Left renal pelvis (tissue), 4 donors: Measurements from ENCODE around the gene FSTL4. TPM values are rescaled to one million over a fixed set of nuclear protein-coding genes. Genes with fewer than 3 reads are reported as not detected.

Experiments used
- DNase-seq, 4 donors: peaks; one replicate each; pipeline ENCODE4 v3.0.0-alpha.2; 2013; ENCODE audit warnings: low read depth in 4 of 4, low spot score in 3 of 4
- polyA plus RNA-seq, 4 donors: library from polyadenylated mRNA; unstranded; fragments of 120-200 nt; gene quantifications; one replicate each; pipeline ENCODE4 v1.2.1, GENCODE V29; 2013; ENCODE audit not compliant: insufficient read length in 4 of 4

Gene FSTL4
- polyA plus RNA-seq, 4 donors: 0.67 to 1.2 (median 0.79) TPM; not detected in 1

DNA sequence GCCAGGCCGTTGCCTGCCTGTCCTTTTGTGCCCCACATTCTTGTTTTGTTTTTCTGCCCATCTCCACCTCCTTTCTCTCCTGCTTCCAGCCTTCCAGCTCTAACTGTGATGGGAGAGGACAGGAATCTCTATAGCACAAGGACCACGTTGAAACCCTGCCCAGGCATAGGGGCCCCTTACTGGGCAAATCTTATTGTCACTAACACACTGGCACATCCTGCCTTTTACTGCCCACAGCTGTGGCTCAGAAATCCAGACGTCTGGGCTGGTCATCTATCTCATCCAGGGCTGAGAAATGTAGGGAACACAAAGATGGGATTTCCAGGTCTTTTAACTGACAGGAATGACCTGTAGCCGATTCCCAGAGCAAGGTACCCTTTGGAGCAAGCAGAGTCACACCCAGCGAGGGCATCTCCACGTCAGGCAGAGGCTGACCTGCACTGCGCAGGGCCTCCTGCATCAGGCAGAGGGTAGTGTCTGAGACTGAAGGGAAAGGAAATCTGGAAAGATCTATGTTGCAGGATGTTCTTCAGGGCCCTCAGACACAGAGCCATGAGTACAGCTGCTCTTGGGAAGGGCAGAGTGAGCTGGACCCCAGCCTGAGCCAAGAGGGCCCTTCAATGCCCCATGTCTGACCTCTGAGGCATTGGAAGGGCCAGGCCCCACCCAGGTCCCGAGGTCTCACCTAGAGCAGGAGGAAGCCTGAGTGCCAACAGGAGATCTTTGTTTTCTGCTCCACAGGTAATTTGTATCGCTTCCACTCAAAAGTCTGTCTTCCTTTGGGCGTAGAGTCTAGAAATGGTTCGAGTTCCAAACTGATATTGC, 278.8 kb downstream of the FSTL4 start:
- no peak for DNase-seq

DNA sequence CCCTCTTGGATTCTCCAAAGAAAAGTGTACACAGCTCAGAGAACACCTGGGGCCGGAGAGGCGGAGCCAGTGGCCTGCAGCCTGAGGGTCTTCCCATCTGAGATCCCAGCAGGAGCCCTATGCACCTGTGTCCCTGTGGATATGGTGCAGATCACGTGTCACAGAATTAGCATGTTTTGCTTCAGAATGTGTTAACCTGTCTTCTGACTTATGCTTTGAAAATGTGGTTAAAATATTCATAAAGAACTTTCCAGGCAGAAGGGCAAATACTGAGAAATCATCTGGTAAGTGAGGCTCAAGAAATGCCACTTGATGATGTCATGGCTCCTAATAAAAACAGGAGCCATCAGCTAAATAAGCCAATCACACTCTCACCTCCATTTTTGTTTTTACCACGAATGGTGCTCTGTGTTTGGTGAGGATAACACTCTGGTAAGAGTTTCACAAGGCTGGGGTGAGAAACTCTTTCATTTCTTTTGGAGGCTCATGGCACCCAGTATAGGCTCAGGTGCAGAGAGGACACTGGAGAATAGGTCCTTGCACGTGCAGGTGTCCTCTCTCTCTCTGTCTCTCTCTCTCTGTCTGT, 279.8 kb downstream of the FSTL4 start:
- no peak for DNase-seq

DNA sequence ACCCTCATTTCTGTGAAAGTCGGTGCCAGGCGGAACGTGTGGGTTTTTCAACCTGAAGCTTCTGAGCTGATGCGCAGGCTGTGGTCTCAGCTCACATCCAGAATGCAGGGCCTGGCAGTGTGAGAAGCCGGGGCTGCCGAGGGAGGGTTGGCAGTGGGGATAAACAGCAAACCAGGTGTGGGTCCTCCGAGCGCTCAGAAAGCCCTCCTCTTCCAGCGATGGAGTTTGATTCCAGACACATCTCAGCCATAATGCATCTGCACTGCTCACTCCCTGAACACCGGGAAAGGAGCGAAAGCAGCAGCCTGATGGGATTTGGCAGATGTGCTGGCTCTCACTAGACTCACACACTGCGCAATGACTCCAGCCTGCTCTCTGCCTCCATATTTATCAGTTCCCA, 280.4 kb downstream of the FSTL4 start:
- no peak for DNase-seq

DNA sequence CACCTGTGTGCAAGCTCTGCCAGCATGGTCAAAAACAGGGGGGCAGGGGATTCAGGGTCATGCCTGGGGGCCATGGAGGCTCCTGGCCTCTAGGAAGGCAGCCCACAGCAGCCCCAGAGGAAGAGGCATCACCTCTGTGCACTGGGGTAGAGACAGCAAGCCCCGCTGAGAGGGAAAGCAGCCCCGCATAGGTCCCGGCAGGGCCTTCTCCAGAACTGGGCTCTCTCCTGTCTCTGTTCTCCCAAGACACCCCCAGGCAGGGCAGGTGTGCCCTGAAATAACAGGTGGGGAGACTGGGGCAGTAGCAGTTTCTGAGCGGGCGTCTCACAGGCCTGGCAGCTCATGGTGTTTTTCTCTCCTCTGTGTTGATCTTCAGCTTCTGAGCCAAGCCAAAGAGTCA, 281.4 kb downstream of the FSTL4 start:
- DNase-seq: no peak

DNA sequence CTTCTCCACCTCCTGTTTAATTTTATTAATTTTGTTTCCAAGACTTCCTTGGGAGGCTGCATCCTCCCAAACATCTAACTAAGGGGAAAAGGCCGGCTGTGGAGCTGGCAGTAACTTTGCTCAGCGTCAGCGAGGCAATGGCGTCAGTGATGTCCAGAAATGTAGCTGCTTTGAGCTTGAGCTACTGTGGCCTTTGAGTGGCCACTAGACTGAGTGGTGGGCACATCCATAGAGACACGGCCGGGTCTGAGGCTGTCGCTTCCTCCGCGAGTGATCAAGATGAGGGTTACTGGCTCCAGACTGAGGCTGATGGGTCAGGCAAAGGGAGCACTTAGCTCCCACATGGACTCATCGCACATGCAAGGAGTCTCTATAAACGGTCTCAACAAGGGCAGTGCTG, 283.5 kb downstream of the FSTL4 start:
- DNase-seq: no peak

DNA sequence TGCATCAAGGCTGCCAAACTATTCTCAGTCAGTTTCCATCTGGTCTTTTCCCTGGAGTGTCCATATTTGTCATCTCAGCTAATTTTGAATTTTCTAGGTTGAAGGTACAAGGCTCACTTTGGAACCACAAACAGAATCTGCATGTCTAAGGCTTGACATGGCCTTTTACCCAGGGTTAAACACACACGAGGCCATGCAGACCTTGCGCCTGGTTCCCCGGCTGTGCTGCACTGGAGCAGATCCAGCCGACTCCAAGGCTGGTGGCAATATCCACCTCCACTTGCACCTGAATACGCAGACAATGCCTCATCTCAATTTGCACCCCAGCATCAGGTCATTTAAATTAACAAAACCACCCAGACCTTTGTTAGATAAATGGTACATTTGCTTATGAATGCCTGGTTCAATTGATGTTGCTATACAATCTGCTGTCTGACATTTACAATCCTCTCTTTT, 284.4 kb downstream of the FSTL4 start:
- no peak for DNase-seq

DNA sequence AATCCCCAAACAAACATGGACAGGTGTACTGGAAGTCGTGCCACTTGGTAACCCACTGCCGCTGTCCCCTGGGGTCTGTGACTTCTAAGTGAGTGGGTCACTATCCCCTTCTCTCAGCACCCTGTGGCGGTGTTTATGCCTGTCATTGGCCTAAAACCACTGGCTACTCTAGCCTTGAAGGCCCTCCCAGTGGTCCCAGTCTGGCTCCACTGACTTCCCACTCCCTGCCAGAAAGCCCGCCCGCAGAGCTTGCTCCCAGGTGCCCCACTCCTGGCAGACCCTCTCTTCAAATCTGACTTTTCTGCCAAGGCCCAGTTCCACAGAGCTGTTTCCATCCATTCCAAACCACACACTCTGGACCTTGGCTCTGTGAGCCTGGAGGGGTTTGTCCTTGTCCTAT, 286.0 kb downstream of the FSTL4 start:
- DNase-seq: no peak

DNA sequence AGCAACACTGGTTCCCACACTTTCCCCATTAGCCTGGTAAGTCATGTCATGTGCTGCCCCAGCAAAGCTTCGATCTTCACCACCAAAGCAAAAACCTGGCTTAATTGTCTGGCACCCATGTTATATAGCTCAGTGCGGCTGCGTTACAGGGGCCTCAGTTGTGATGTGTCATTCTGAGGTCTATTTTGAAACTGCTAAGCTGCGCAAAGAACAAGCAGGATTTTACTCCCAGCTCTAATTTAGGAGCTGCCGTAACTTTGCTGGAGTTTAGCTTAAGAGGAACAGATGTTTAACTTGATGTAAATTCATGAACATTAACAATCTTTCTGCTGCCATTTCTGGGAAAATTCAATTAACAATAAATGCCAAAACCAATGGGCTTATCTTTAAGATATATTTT, 286.5 kb downstream of the FSTL4 start:
- DNase-seq: no peak

DNA sequence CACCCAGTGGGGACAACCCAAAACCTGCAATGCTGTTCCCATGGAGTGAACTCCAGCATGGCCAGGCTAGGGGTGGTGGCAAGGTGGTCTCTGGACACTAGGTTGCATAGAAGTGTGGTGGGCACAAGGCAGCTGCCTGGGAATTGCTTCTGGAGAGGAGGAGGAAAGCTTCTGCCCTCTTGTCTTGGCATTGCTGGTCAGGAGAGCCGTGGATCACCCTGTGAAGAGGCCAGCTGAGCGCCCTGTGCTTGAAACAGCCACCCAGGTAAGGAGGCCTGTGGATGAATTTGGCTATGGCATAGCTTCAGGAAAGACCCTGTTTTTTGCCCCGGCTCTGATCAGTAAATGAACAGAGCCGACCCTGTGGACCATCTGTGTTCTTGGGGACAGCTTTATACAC, 287.4 kb downstream of the FSTL4 start:
- DNase-seq: no peak

DNA sequence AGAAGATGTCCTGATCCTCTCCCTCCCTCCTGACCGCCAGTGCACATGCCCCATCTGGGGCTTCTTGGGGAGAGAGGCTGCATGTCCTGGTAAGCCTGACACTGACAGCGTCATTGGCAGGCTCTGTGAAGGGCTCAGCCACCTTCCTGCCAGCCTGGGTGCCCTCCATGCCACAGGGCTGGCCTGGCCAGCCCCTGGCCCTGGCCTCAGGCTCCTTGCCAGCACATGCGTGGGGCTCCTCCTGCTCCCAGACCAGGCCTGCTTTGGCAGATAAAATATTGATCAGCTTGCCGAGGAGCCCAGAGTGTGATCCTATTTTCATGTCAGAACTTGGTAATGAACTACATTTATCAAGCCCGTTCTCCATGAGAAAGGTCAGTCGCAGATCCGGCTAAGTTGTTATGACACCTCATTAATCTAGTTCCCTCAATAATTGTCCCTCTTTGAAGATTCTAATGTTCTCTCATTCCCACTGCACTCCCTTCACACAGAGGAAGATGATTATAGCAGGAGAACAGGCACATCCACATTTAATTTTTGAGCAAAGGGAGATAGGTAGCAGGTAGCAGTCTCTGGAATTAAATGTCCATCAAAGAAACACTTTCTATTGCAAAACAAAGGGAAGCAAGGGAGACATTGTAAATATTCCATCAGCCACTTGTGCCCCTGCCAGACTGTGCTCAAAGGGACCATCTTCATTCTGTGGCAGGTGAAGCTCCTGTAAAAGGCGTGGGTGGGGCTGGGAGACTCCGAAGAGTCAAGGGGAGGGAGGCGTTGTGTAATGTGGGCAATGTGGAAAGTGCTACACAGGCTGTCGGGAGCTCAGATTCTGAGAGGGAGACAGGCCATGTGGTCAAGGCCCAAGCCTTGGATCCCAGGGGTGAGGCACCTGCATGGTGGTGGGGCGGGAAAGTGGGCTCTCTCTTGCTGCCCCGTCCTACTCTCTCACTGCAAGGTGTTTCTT, 288.6 kb downstream of the FSTL4 start:
- no peak for DNase-seq

DNA sequence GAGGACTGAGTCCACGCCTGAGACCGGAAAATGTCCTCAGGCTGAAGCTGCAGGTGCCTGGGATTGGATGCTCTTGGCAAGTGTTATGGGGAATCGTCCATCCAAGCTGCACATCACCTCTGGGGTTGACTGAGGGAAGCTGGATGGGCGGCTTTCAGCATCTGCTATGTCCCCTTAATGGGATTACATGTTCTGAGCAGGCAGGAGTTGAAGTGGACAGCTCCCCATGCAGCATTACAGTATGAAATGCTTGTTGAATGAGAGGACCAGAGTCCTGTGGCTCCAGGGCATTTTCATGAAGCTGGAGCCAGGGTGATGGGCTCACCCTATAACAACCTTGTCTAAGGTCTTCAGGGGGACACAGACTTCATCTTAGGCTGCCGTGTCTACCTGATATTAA, 289.6 kb downstream of the FSTL4 start:
- no peak for DNase-seq

DNA sequence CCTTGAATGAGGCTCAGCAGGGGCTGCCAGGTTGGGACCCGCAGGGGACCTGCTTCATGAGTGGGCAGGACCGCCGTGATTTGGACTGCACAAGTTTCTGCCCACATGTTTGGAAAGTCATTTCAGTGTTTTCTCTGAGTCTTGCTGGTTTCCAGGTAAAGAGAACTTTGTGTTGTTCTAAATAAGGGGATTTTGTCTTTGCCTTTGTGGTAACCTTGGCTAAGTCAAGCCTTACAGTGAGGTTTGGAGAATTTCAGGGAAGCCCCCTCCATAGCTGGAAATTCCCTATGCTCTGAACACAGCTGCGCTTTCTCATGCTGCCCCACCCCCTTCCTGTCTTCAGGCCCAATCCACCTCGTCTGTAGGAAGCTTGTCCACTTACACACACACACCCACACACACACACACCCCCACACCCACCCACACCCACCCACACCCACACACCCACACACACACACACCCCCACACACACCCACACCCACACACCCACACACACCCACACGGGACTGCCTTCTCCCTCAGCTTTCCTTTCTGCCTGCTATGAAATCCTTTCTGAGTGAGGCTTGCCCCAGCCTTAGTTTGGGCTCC, 290.4 kb downstream of the FSTL4 start:
- no peak for DNase-seq

DNA sequence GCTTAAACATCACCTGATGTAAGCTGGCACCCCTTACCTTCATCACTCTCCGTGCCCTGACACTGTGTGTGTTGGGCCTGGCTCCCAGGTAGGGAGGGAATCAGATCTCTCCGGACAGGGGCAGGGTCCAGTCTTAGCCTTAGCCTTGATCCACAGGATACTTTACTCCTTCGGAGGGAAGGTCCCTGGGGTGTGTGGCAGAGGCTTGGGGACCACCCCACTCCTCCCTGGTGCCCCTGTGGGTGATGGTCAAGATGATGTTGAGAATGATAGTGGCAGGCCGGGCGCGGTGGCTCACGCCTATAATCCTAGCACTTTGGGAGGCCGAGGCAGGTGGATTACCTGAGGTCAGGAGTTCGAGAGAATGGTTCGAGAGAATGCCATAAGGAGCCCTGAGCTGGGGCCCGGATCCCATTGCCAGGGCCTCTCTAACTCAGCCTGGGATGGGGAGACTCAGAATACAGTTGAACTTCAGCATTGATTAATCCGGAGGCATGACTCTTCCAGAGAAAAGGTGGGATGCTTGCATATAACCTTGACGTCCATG, 291.0 kb downstream of the FSTL4 start:
- no peak for DNase-seq

DNA sequence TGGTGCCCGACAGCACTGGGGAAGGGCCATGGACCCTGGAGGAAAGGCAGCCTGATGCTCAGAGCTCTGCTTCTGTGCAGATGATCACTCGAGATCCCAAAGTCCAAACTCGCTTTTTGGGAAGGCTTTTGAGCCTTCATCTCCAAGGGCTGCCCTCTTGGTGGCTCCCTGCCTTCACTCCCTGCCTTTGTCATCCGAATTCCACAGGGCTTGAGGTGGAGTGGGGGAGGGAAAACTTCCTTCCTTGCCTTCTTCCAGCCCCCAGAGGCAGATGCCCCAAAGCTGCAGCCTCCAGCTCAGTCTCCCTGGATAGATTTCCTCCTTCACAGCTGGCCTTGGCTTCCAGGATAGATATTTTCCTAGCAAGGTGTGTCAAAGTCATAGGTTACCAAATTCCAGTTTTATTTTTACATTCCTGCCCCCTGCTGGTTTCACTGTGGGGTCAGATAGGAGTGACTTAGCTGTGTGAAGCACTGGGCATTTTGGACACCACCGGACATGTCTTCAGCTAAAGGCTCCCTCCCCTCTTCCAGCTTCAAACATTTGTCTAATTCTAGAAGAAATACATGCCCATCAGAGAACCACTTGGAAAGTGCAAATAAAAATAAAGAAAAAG, 292.3 kb downstream of the FSTL4 start:
- no peak for DNase-seq

DNA sequence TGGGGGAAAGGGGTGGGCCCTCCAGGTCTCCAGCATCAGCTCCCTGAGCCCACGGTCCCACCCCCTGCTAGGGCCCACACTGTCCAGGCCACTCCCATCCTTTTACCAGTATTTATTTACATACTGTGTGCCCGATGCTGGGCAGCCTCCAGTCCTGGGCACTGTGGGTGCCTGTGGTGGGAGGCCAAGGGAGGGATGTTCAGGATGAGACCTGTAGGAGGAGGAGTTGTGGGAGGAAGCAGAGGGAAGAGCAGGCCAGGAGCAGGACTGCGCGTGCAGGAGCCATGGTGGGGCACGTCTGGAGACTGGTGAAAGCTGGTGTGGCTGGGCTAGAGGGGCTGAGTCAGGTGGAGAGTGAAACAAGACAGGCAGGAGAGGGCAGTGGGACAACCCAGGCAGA, 293.1 kb downstream of the FSTL4 start:
- no peak for DNase-seq

DNA sequence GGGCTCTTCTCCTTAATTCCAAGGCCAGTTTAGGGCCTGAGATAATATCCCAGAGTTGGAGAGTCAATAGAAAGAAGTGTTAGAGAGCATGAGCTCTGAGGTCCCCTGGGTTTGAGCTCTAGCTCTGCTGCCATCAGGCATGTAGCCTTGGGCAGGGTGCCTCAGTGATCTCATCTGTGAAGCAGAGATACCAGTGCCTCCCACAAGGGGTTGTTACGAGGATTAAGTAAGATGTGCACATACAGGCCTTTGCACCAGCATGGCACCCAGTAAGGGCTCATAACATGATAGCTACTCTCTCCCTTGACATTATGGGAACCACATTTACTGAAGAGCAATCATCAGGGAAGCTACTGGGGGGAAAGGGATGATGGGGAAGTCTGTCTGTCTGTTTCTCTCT, 294.8 kb downstream of the FSTL4 start:
- no peak for DNase-seq

DNA sequence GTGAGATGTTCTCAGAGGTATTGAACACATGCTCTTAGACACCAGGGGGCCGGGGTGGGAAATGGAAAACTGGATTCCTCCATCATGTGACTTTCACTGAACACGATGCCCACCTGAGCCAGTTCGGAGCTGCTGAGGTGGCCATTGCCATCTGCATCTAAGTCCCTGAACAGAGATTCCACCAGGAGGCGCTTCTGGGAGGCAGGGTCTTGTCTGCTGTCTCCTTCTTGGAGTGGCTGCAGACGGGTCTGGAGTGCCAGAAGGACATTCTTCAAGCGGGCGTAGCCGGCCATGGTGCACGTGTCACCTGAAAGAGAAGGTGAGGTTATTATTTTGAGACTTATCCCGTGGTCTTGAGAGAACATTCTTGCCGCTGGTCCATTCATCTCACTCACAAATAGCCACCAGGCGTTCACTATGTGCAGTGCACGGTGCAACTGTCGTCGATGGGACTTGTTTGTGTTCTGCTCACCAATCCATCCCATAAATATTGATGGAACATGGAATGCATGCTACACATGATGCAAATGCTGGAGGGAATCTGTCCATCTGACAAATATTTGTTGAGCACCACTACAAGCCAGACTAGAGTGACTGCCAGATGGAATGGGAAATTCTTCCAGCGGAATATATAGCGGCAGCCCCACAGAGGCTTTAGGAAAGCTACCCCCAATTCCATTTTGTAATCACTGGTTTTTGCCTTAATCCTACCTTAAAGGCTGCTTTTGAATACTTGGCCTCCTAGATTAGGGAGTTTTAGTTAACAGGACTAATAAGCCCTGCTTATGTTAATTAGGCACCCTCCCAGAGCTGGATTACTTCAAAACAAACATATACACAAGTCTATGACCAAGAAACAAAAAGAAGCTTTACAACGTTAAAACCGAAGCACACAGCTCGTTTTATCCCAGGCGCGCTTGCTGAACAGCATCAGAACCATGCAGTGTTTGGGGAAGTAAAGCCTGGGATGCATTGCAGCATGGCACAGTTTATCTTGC, 295.7 kb downstream of the FSTL4 start:
- DNase-seq: no peak

DNA sequence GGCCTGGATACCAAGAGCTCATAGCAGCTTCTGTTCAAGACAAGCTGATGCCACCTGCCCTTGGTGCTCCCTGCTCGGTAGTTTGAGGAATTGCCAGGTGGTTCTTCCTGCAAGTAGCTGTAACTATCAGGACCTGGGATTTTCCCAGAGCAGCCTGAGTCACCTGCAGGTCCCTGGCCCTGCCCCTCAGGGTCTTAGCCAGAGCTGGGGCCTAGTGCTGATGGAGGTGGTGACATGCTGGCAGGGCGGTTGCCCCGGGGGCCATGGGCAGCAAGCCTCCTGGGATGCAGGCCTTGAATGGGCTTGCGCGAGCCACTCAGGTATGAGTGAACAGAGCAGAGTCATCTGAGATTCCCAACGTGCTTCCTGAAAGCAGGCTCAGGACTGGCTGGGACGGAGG, 298.3 kb downstream of the FSTL4 start:
- DNase-seq: no peak

DNA sequence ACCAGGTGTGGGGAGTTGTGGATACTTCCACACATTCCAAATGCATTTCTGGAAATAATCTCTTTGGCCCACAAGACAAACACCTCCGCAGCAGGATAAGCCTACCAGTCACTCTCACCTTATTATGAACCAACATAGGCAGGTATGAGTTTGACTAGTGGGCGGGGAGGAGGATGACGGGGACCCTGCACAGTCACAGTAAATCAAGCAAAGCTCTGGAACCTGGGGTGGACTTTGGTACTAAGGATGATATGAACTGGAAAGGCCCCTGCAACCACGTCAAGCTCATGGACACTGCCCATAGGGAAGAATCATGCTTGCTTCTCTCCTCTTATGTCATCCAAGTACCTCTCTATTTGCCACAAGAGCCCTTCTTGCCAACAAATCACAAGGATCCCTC, 301.2 kb downstream of the FSTL4 start:
- DNase-seq: no peak
